OCI-LY1 (cell line): Measurements from ENCODE around the gene NFX1.

Source experiments
- H2AFZ ChIP-seq: fragments of 200-600 bp; sonication (generic), shearing (Covaris generic); 2 replicates; pipeline ENCODE4 v1.6.0; 2014; ENCODE audit warnings: antibody characterized with exemption, mild to moderate bottlenecking, low read length
- H3F3A ChIP-seq: fragments of 200-600 bp; sonication (generic), shearing (Covaris generic); 2 replicates; pipeline ENCODE4 v1.6.0; 2014; ENCODE audit warnings: mild to moderate bottlenecking, antibody characterized with exemption, low read length, moderate library complexity; ENCODE audit not compliant: insufficient read depth
- H3K27ac ChIP-seq: fragments of 200-600 bp; sonication (generic); 2 replicates; pipeline ENCODE4 v1.5.1; 2014; ENCODE audit warnings: low read length, mixed run types, mild to moderate bottlenecking, low read depth; ENCODE audit not compliant: poor library complexity, severe bottlenecking
- H3K27me3 ChIP-seq: fragments of 200-600 bp; sonication (generic); 2 replicates; pipeline ENCODE4 v1.6.0; 2014; ENCODE audit warnings: antibody characterized with exemption, mild to moderate bottlenecking, low read length, moderate library complexity; ENCODE audit not compliant: insufficient read depth
- H3K36me3 ChIP-seq: fragments of 200-600 bp; sonication (generic); 2 replicates; pipeline ENCODE4 v1.6.1; 2014; ENCODE audit warnings: mild to moderate bottlenecking, antibody characterized with exemption, low read length, moderate library complexity, mixed read lengths; ENCODE audit not compliant: insufficient read depth
- H3K4me1 ChIP-seq: fragments of 200-600 bp; sonication (generic); 2 replicates; pipeline ENCODE4 v1.5.1; 2014; ENCODE audit warnings: mild to moderate bottlenecking, low read length, moderate library complexity; ENCODE audit not compliant: insufficient read depth, severe bottlenecking
- H3K4me2 ChIP-seq: fragments of 200-600 bp; sonication (generic), shearing (Covaris generic); 2 replicates; pipeline ENCODE4 v1.6.1; 2014; ENCODE audit warnings: low read length
- H3K4me3 ChIP-seq: fragments of 200-600 bp; sonication (generic); 2 replicates; pipeline ENCODE4 v1.5.1; 2014; ENCODE audit warnings: low read length, low read depth, mild to moderate bottlenecking, mixed read lengths; ENCODE audit not compliant: poor library complexity, severe bottlenecking
- H3K79me2 ChIP-seq: fragments of 200-600 bp; shearing (Covaris generic); 2 replicates; pipeline ENCODE4 v1.6.1; 2016; ENCODE audit warnings: mixed run types, low read length, mixed read lengths; ENCODE audit not compliant: insufficient read depth
- H3K9ac ChIP-seq: fragments of 200-600 bp; sonication (generic), shearing (Covaris generic); 2 replicates; pipeline ENCODE4 v1.6.1; 2014; ENCODE audit warnings: mild to moderate bottlenecking, low read length, mixed read lengths
- H3K9me2 ChIP-seq: fragments of 200-600 bp; sonication (generic), shearing (Covaris generic); 2 replicates; pipeline ENCODE4 v1.6.1; 2014; ENCODE audit warnings: low read depth, mild to moderate bottlenecking, low read length, mixed read lengths
- H3K9me3 ChIP-seq: fragments of 200-600 bp; shearing (Covaris generic); 2 replicates; pipeline ENCODE4 v1.6.1; 2014; ENCODE audit warnings: low read length, mixed read lengths
- H4K20me1 ChIP-seq: fragments of 200-600 bp; sonication (generic), shearing (Covaris generic); 2 replicates; pipeline ENCODE4 v1.6.0; 2016; ENCODE audit warnings: mild to moderate bottlenecking, low read length; ENCODE audit not compliant: insufficient read depth
- CTCF ChIP-seq: fragments of 200-600 bp; sonication (generic), shearing (Covaris generic); IDR thresholded peaks from 2 replicates; pipeline ENCODE4 v1.5.1; 2017; ENCODE audit warnings: mild to moderate bottlenecking, antibody characterized with exemption, low read length, moderate library complexity, mixed read lengths
- EZH2 ChIP-seq: fragments of 200-600 bp; sonication (generic), shearing (Covaris generic); IDR thresholded peaks from 2 replicates; pipeline ENCODE4 v1.8.0; 2017; ENCODE audit warnings: borderline replicate concordance, mixed run types, mild to moderate bottlenecking, antibody characterized with exemption, low read length, moderate library complexity, mixed read lengths

NFX1 gene

GRCh38 chr9:33348998-33349397 lies 58.7 kb downstream of the NFX1 start:
- no peak overlapping the region for H3K4me3 ChIP-seq
- no peak for TF ChIP-seq EZH2
- TF ChIP-seq CTCF = no peak

DNA sequence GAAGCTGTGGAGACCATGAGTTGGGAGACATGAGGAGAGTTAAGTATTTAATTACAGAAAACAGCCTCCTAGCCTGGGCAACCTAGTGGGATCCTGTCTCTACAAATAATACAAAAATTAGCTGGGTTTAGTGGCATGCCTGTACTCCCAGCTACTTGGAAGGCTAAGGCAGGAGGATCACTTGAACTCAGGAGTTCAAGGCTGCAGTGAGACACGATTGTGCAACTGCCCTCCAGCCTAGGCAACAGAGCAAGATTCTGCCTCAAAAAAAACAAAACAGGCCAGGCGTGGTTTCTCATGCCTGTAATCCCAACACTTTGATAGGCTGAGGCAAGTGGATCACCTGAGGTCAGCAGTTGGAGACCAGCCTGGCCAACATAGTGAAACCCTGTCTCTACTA lies 59.4 kb downstream of the NFX1 start:
- Histone ChIP-seq H3K27ac (no peak overlapping the region), H3K9ac (no peak overlapping the region), H2AFZ (no peak overlapping the region), H3K9me3 (no peaks in the 10 kb centered on the region), H3F3A (no peaks in the 10 kb centered on the region), H3K4me3 (no peak overlapping the region), H3K9me2 (no peaks in the 10 kb centered on the region), H3K4me1 (no peaks in the 10 kb centered on the region), H4K20me1 (no peaks in the 10 kb centered on the region), H3K36me3 (peaks cover 66% of the 10 kb centered on the region), H3K79me2 (no peaks in the 10 kb centered on the region), H3K27me3 (no peaks in the 10 kb centered on the region), H3K4me2 (no peak overlapping the region)
- TF ChIP-seq CTCF = no peak
- TF ChIP-seq EZH2 = no peak

More at GRCh38 chr9:33348998-33349397, 58.7 kb downstream of the NFX1 start:
- no peaks in the 10 kb centered on the region for H3F3A ChIP-seq
- no peaks in the 10 kb centered on the region for H4K20me1 ChIP-seq
- no peaks in the 10 kb centered on the region for H3K9me3 ChIP-seq
- H3K27me3 ChIP-seq = no peaks in the 10 kb centered on the region
- H3K27ac ChIP-seq = no peak overlapping the region
- no peak overlapping the region for H3K9ac ChIP-seq
- peaks cover 66% of the 10 kb centered on the region for H3K36me3 ChIP-seq
- H2AFZ ChIP-seq = no peak overlapping the region
- H3K9me2 ChIP-seq = no peaks in the 10 kb centered on the region
- no peak overlapping the region for H3K4me2 ChIP-seq
- no peaks in the 10 kb centered on the region for H3K79me2 ChIP-seq
- H3K4me1 ChIP-seq = no peaks in the 10 kb centered on the region

DNA sequence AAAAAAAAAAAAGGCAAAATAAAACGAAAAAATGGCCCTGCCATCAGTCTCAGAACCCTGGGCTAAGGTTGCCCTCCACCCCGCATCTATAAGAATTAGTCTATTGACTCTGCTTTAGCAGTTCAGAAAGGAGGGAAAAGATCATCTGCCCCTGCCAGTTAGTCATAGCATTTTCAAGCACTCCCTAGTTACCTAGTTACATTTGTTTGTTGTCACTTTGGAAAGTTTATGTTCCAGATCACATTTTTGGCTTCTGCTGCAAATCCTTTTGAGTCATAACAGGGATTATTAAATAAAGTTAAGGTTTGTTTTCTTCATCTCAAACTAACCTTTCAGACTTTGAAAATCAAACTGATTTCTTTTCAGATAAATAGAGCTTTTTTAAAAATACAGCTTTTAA lies 60.0 kb downstream of the NFX1 start:
- H3K9me2 ChIP-seq = no peaks in the 10 kb centered on the region
- TF ChIP-seq EZH2 (no peak), CTCF (no peak)
- no peak overlapping the region for H3K4me3 ChIP-seq
- H3K4me1 ChIP-seq = no peaks in the 10 kb centered on the region
- H4K20me1 ChIP-seq = no peaks in the 10 kb centered on the region
- H3K9ac ChIP-seq = no peak overlapping the region
- peaks cover 68% of the 10 kb centered on the region for H3K36me3 ChIP-seq
- no peak overlapping the region for H2AFZ ChIP-seq
- no peaks in the 10 kb centered on the region for H3K79me2 ChIP-seq
- H3K4me2 ChIP-seq = no peak overlapping the region
- no peak overlapping the region for H3K27ac ChIP-seq
- H3K9me3 ChIP-seq = no peaks in the 10 kb centered on the region
- no peaks in the 10 kb centered on the region for H3K27me3 ChIP-seq
- no peaks in the 10 kb centered on the region for H3F3A ChIP-seq
